Measurements from ENCODE around the gene POP7.

POP7 gene

DNA sequence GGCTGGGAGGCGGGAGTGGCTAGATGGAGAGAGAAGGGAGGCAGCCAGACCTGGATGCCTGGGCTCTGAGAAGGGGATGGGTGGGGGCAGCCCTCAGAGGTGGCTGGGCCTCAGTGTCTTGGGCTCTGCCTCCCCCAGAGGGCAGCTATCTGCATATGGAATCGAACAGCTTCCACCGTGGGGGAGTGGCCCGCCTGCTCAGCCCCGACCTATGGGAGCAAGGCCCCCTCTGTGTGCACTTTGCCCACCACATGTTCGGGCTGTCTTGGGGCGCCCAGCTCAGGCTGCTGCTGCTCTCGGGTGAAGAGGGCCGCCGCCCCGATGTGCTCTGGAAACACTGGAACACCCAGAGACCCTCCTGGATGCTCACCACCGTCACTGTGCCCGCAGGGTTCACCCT, 30.8 kb downstream of the POP7 start:
- Histone ChIP-seq H3K9me3 (replicated peaks in 1 of 11) (no peaks in the 10 kb centered on the region), H3K36me3 (no peaks in the 10 kb centered on the region), H3K9ac (no peak overlapping the region), H3K27ac (no peak overlapping the region), H3K4me1 (no peaks in the 10 kb centered on the region), H3K4me3 (no peak overlapping the region), H3K4me2 (no peak overlapping the region), H4K20me1 (no peaks in the 10 kb centered on the region), H3K27me3 (no peaks in the 10 kb centered on the region)
- TF ChIP-seq Cebpa-rat (IDR thresholded peaks at IDR 0.05): no peak

DNA sequence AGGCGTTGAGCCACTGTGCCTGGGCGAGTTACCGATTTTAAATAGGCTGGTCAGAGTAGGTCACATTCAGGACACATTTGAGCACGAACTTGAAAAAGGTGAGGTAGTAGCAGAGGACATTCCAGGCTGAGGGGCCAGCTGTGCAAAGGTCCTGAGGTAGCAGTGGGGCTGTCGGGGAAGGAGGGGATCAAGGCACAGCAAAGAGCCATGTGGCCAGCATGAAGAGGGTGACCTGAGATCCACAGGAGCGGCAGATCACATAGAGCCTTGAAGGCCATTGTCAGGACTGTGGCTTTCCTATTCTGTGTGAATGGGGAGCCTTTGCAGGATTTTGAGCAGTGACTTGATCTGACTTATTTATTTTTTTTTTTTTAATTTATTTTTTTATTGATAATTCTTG, 34.0 kb downstream of the POP7 start:
- Histone ChIP-seq H3K4me3 (no peak overlapping the region), H3K27ac (no peak overlapping the region), H3K9ac (no peak overlapping the region), H3K4me2 (no peak overlapping the region), H3K4me1 (no peaks in the 10 kb centered on the region), H4K20me1 (no peaks in the 10 kb centered on the region), H3K27me3 (peaks cover 1 to 9% (median 8%) of the 10 kb centered on the region in 11 experiments; a peak in 21 of 22 replicates), H3K9me3 (replicated peaks in 1 of 11) (no peaks in the 10 kb centered on the region), H3K36me3 (no peaks in the 10 kb centered on the region)
- TF ChIP-seq Cebpa-rat (IDR thresholded peaks at IDR 0.05): no peak

DNA sequence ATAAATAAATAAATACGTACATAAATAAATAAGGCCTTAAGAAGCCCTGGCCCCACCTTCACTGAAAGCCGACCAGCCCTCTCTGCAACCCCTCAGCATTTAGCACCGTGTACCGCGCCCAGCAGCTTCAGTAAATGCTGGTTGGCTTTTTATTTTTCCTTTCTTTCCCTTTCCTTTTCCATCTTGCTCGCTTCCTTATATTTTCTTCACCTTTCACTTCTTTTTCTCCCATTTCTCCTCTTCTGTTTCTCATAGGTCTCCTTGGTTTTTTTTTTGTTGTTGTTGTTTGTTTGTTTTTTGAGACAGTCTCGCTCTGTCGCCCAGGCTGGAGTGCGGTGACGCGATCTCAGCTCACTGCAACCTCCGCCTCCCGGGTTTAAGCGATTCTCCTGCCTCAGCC, 38.7 kb downstream of the POP7 start:
- Histone ChIP-seq H3K27me3 (peaks cover 12 to 26% (median 24%) of the 10 kb centered on the region in 11 experiments), H3K36me3 (no peaks in the 10 kb centered on the region), H3K9ac (no peak overlapping the region), H3K4me1 (no peaks in the 10 kb centered on the region), H3K9me3 (replicated peaks in 1 of 11) (0 out of 22 replicates have a peak, but pooled peaks cover 0 to 6% (median 0%) of the 10 kb centered on the region in 11 experiments), H3K4me2 (no peak overlapping the region), H3K27ac (no peak overlapping the region), H3K4me3 (no peak overlapping the region), H4K20me1 (no peaks in the 10 kb centered on the region)
- TF ChIP-seq Cebpa-rat (IDR thresholded peaks at IDR 0.05): no peak

DNA sequence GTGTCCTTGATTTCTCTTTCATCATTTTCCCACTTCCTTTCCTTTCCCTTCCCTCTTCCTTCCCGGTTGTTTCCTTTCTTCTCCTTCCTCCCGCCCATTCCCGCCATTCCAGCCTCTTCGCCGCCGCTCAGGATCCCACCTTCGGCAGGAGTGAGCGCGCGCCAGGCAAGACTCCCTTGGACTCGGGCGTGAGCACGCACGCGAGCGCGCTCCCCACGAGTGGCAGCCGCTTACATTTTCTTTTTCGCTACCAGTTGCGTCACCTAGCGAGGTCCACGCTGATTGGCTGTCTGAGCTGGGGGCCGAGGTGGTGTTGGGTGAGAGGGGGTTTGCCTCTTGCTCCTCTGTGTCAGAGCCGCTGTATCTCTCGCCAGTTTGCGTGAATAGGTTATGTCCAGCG, 39.3 kb downstream of the POP7 start:
- Histone ChIP-seq H3K27ac (no peak overlapping the region), H3K27me3 (peaks cover 12 to 26% (median 24%) of the 10 kb centered on the region in 11 experiments), H3K36me3 (no peaks in the 10 kb centered on the region), H3K9ac (no peak overlapping the region), H3K4me1 (no peaks in the 10 kb centered on the region), H3K4me2 (no peak overlapping the region), H3K9me3 (replicated peaks in 1 of 11) (0 out of 22 replicates have a peak, but pooled peaks cover 0 to 6% (median 0%) of the 10 kb centered on the region in 11 experiments), H3K4me3 (no peak overlapping the region), H4K20me1 (no peaks in the 10 kb centered on the region)
- no peak for TF ChIP-seq Cebpa-rat (IDR thresholded peaks at IDR 0.05)

DNA sequence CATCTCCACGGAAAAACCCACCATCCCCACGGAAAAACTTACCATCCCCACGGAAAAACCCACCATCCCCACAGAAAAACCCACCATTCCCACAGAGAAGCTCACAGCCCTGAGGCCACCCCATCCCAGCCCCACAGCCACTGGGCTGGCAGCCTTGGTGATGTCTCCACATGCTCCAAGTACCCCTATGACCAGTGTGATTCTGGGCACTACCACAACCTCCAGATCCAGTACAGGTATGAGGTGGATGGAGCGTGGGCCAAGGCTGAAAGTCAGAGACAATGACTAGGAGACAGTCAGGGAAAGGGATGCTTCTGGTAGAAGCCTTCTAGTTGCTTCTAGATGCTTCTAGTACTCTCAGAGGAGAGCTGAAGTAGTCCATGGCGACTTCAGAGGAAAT, 47.1 kb downstream of the POP7 start:
- Histone ChIP-seq H3K4me1 (peaks cover 0 to 19% (median 10%) of the 10 kb centered on the region in 10 experiments; a peak in 12 of 20 replicates), H3K36me3 (no peaks in the 10 kb centered on the region), H3K4me3 (no peak overlapping the region), H3K27ac (no peak overlapping the region), H3K27me3 (no peaks in the 10 kb centered on the region), H3K9ac (no peak overlapping the region), H3K9me3 (replicated peaks in 1 of 11) (no peaks in the 10 kb centered on the region), H3K4me2 (no peak overlapping the region), H4K20me1 (no peaks in the 10 kb centered on the region)
- no peak for TF ChIP-seq Cebpa-rat (IDR thresholded peaks at IDR 0.05)

DNA sequence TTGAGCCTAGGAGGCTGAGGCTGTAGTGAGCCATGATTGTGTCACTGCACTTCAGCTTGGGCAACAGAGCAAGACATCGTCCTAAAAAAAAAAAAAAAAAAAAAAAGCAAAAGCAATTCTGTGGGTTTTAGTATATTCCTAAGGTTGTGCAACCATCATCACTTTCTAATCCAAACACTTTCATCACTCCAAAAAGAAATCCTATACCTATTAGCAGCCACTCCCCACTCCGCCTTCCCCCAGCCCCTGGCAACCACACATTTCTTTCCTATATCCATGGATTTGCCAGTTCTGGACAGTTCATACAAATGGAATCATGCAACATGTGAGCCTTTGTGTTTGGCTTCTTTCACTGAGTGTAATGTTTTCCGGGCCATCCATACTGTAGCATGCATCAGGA, 47.8 kb downstream of the POP7 start:
- Histone ChIP-seq H3K36me3 (no peaks in the 10 kb centered on the region), H3K4me2 (no peak overlapping the region), H3K4me3 (no peak overlapping the region), H4K20me1 (no peaks in the 10 kb centered on the region), H3K9ac (no peak overlapping the region), H3K9me3 (replicated peaks in 1 of 11) (no peaks in the 10 kb centered on the region), H3K27me3 (no peaks in the 10 kb centered on the region), H3K27ac (no peak overlapping the region), H3K4me1 (peaks cover 0 to 19% (median 10%) of the 10 kb centered on the region in 10 experiments; a peak in 12 of 20 replicates)
- no peak; a peak in 1 of 22 replicates for TF ChIP-seq Cebpa-rat (IDR thresholded peaks at IDR 0.05)
